CD4-positive, alpha-beta T cell treated with Interleukin-10 for 1 hour (primary cell): ENCODE measurements around the gene SNX10.
A peak's percentile ranks its signal among the peaks of the same experiment; 100 is the strongest.
"Not testable (repeated sequence)": the region's sequence is repeated elsewhere in the genome, so short reads cannot be mapped to it uniquely, and the experiment has no call there.

Source experiments
- DNase-seq: peaks from one replicate; pipeline ENCODE4 v3.0.0-alpha.2; 2020

The SNX10 gene

GRCh38 chr7:26291699-26292538, at the start of gene SNX10:
SNX10 (plus strand) TSS chr7:26291862; CDS start chr7:26346443, 54,581 bp downstream.
- DNase-seq = peak; percentile 76

GRCh38 chr7:26245150-26245549, 46.5 kb upstream of the SNX10 start:
- no peak for DNase-seq

GRCh38 chr7:26250239-26250638, 41.4 kb upstream of the SNX10 start:
- DNase-seq = no peak

GRCh38 chr7:26261866-26262265, 29.8 kb upstream of the SNX10 start:
- DNase-seq = not testable (repeated sequence)

GRCh38 chr7:26265065-26265464, 26.6 kb upstream of the SNX10 start:
- DNase-seq = no peak

- no peak for DNase-seq
Measured at GRCh38 chr7:26265499-26266075, 26.1 kb upstream of the SNX10 start.

GRCh38 chr7:26267601-26268166, 24.0 kb upstream of the SNX10 start:
- no peak for DNase-seq

- DNase-seq = no peak
Measured at GRCh38 chr7:26275213-26275612, 16.4 kb upstream of the SNX10 start.

GRCh38 chr7:26278770-26279169, 12.9 kb upstream of the SNX10 start:
- peak; percentile 52 for DNase-seq

- DNase-seq = peak; percentile 70
Measured at GRCh38 chr7:26279405-26279804, 12.3 kb upstream of the SNX10 start.

GRCh38 chr7:26280097-26280496, 11.6 kb upstream of the SNX10 start:
- DNase-seq = no peak

GRCh38 chr7:26280723-26281122, 10.9 kb upstream of the SNX10 start:
- no peak for DNase-seq

- no peak for DNase-seq
Measured at GRCh38 chr7:26284477-26284876, 7.2 kb upstream of the SNX10 start.

- DNase-seq = peak; percentile 34
Measured at GRCh38 chr7:26284995-26285632, 6.5 kb upstream of the SNX10 start.

GRCh38 chr7:26286157-26286556, 5.5 kb upstream of the SNX10 start:
- DNase-seq = no peak

- not testable (repeated sequence) for DNase-seq
Measured at GRCh38 chr7:26288126-26288525, 3.5 kb upstream of the SNX10 start.

GRCh38 chr7:26291251-26291650, 411 bp upstream of the SNX10 start:
- DNase-seq = no peak

GRCh38 chr7:26292768-26293560, 1.3 kb downstream of the SNX10 start:
- no peak for DNase-seq

- DNase-seq = peak; percentile 84
Measured at GRCh38 chr7:26293569-26294308, 2.1 kb downstream of the SNX10 start.

GRCh38 chr7:26295015-26295414, 3.4 kb downstream of the SNX10 start:
- DNase-seq = no peak

GRCh38 chr7:26295586-26295985, 3.9 kb downstream of the SNX10 start:
- no peak for DNase-seq

- no peak for DNase-seq
Measured at GRCh38 chr7:26298472-26299058, 6.9 kb downstream of the SNX10 start.
